PFSK-1 (cell line): ENCODE data around the gene SMG6.

Source experiments
- FOXP2 ChIP-seq: optimal IDR thresholded peaks from 2 replicates; pipeline ENCODE3; 2011; ENCODE audit warnings: borderline replicate concordance, control low read depth, inconsistent platforms; ENCODE audit not compliant: insufficient read depth; ENCODE audit errors: extremely low read length, extremely low read depth
- POLR2AphosphoS5 ChIP-seq: IDR thresholded peaks from 2 replicates; pipeline ENCODE4 v1.6.1; 2012; ENCODE audit warnings: low read depth, mild to moderate bottlenecking, control low read depth, low read length, moderate library complexity
- SIN3A ChIP-seq: IDR thresholded peaks from 2 replicates; pipeline ENCODE4 v1.6.1; 2012; ENCODE audit warnings: mild to moderate bottlenecking, low read length, moderate library complexity, borderline replicate concordance; ENCODE audit not compliant: insufficient read depth
- TAF1 ChIP-seq: IDR thresholded peaks from 2 replicates; pipeline ENCODE4 v1.6.1; 2012; ENCODE audit warnings: low read length, control low read depth, borderline replicate concordance; ENCODE audit not compliant: insufficient read depth
- TF ChIP-seq, protein P1 (sequence below), 2 experiments: IDR thresholded peaks; 2 replicates each; pipeline versions ENCODE4 v1.6.1 to v1.8.0; 2011 to 2012; ENCODE audit warnings: low read depth in 2 of 2, low read length in 2 of 2, control low read depth in 1 of 2, inconsistent platforms in 1 of 2, mild to moderate bottlenecking in 1 of 2, moderate library complexity in 1 of 2; ENCODE audit not compliant: insufficient read depth in 1 of 2

The SMG6 gene

DNA sequence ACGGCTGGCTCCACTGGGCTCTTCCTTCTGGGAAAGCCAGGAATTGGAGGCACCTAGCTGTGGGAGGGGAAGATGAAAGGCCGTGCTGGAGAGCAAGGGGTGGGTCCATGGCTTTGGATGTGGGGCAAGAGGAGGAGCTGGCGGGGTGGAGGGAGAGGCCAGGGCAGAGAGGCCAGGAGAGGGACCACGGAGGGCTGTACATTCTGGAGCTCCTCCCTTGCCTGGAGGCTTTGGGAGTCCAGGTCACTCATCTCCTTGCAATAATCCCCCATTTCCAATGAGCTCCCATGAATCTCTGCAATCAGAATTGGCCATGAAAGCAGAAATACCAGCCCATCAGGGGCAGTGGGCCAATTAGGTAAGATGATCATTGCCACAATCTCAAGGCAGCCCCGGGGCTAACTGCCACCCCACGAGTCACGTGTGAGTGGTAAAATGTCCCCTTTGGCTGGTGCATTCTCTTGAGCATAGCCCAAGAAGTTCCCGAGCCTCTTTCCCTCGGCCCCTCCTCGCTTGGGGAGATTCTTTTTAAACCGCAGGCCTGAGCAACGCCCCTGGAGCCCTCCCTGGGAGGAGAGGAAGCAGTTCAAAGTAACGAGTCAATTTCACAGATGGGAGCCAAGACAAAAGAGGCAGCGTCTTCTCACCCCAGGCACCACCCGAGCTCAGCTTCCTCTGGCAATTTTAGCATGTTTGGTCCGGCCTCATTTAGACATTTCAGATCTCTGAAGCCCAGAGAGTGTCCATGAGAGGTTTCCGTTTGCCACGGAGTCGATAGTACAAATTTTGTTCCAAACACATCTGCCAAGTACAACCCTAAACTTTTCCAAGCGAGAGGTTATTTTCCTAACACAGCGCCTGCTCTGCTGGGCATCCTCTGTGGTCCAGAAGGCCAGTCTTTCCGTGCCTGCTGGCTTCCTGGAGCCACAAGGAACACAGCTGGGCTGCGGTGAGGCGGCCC is 291.9 kb downstream of the SMG6 start:
- TF ChIP-seq POLR2AphosphoS5 (no peak), FOXP2 (no peak), SIN3A (no peak), TAF1 (no peak)
- TF ChIP-seq, protein P1, sequence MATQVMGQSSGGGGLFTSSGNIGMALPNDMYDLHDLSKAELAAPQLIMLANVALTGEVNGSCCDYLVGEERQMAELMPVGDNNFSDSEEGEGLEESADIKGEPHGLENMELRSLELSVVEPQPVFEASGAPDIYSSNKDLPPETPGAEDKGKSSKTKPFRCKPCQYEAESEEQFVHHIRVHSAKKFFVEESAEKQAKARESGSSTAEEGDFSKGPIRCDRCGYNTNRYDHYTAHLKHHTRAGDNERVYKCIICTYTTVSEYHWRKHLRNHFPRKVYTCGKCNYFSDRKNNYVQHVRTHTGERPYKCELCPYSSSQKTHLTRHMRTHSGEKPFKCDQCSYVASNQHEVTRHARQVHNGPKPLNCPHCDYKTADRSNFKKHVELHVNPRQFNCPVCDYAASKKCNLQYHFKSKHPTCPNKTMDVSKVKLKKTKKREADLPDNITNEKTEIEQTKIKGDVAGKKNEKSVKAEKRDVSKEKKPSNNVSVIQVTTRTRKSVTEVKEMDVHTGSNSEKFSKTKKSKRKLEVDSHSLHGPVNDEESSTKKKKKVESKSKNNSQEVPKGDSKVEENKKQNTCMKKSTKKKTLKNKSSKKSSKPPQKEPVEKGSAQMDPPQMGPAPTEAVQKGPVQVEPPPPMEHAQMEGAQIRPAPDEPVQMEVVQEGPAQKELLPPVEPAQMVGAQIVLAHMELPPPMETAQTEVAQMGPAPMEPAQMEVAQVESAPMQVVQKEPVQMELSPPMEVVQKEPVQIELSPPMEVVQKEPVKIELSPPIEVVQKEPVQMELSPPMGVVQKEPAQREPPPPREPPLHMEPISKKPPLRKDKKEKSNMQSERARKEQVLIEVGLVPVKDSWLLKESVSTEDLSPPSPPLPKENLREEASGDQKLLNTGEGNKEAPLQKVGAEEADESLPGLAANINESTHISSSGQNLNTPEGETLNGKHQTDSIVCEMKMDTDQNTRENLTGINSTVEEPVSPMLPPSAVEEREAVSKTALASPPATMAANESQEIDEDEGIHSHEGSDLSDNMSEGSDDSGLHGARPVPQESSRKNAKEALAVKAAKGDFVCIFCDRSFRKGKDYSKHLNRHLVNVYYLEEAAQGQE (IDR thresholded peaks at IDR 0.05; ENCODE audit: insufficient read depth in 1 of 2, low read depth in 2 of 2, low read length in 2 of 2) = no peak
